Right atrium auricular region (tissue), 2 donors: Measurements from ENCODE around the gene ZNF266. TPM values are rescaled to one million over a fixed set of nuclear protein-coding genes. Genes with fewer than 3 reads are reported as not detected.

Experiments
- DNase-seq: peaks from one replicate; pipeline ENCODE4 v3.0.0-alpha.2; 2019; ENCODE audit warnings: low spot score
- H3K27ac ChIP-seq, 2 donors: fragments of 200-600 bp; sonication (generic); 1 replicate in 1 of 2; 2 replicates in 1 of 2; pipeline ENCODE4 v1.5.1; 2016 to 2019
- H3K27me3 ChIP-seq, 2 donors: fragments of 200-600 bp; sonication (generic); one replicate each; pipeline versions ENCODE4 v1.5.1 to v1.6.0; 2017 to 2019
- H3K36me3 ChIP-seq: fragments of 200-600 bp; sonication (generic); one replicate; pipeline ENCODE4 v1.5.1; 2016
- H3K4me1 ChIP-seq, 2 donors: fragments of 200-600 bp; sonication (generic); one replicate each; pipeline versions ENCODE4 v1.5.1 to v1.6.0; 2017 to 2019
- H3K4me3 ChIP-seq, 2 donors: fragments of 200-600 bp; sonication (generic); 1 replicate in 1 of 2; 2 replicates in 1 of 2; pipeline ENCODE4 v1.5.1; 2017 to 2019; ENCODE audit warnings: mild to moderate bottlenecking in 1 of 2, moderate library complexity in 1 of 2
- H3K9me3 ChIP-seq, 2 donors: fragments of 200-600 bp; sonication (generic); one replicate each; pipeline ENCODE4 v1.5.1; 2019
- CTCF ChIP-seq, 2 donors: fragments of 200-600 bp; sonication (generic); IDR thresholded peaks; one replicate each; pipeline ENCODE4 v1.5.1; 2019; ENCODE audit warnings: antibody characterized with exemption in 2 of 2
- total RNA-seq, 2 donors: library from RNA; depleted of rRNA; stranded (reverse); fragments of >200 nt; gene quantifications; one replicate each; pipeline ENCODE4 v1.1.0, GENCODE V29; 2016

Gene ZNF266
- total RNA-seq, 2 donors from 2014 or later = 7.3 to 7.8 TPM

DNA sequence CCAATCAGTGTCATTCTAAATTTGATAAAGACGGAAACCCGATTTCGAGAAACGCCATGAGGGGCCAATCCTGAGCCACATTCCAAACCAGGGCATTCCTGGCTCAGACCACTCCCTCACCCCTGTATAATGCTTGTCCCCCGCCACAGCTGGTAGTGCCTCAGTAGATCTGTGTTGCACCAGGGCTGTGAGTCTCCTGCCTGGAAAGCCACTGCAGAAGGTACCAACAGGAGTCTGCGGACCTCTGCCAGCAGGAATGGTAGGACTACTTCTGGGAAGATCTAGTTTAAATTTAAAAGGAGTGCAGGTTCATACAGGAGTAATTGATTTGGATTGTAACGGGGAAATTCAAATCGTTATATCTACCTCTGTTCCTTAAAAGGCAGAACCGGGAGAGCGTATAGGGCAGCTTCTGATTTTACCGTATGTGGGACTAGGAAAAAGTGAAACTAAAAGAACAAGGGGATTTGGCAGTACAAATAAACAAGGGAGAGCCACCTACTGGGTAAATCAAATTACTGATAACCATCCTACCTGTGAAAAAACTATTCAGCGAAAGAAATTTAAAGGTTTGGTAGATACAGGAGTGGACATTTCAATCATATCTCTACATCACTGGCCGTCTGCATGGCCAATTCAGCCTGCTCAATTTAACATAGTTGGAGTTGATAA lies 20.8 kb upstream of the ZNF266 start:
- Histone ChIP-seq H3K27me3 (no peaks in the 10 kb centered on the region), H3K36me3 (no peaks in the 10 kb centered on the region), H3K4me3 (no peak overlapping the region), H3K27ac (no peak overlapping the region), H3K9me3 (peaks cover 0 to 38% of the 10 kb centered on the region in 2 donors), H3K4me1 (no peaks in the 10 kb centered on the region)
- no peak for DNase-seq
- no peak for TF ChIP-seq CTCF (IDR thresholded peaks at IDR 0.05)

GRCh38 chr19:9453953-9454352 lies 18.6 kb upstream of the ZNF266 start:
- no peak for DNase-seq
- Histone ChIP-seq H3K4me1 (no peaks in the 10 kb centered on the region), H3K9me3 (peaks cover 3 to 49% of the 10 kb centered on the region in 2 donors), H3K27ac (no peak overlapping the region), H3K27me3 (no peaks in the 10 kb centered on the region), H3K4me3 (no peak overlapping the region), H3K36me3 (no peaks in the 10 kb centered on the region)
- TF ChIP-seq CTCF (IDR thresholded peaks at IDR 0.05) = no peak

DNA sequence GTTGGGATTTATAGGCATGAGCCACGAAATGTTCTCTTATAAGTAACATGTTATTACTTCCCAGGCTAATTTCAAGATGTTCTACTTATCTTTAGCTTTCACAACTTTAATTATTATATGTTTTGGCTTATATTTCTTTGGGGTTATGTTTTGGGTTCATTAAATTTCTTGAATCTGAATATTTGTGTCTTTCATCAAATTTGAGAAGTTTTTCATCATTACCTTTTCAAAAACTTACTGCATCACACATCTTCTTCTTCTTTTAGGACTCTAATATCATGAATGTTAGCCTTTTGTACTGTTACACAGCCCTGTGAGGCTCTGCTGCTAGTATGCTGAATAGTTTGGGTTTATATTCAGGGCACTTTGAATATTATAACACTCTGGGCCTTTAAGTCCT lies 9.7 kb upstream of the ZNF266 start:
- no peak for TF ChIP-seq CTCF (IDR thresholded peaks at IDR 0.05)
- Histone ChIP-seq H3K4me1 (no peaks in the 10 kb centered on the region), H3K27me3 (no peaks in the 10 kb centered on the region), H3K4me3 (no peak overlapping the region), H3K36me3 (no peaks in the 10 kb centered on the region), H3K9me3 (peaks cover 3 to 45% of the 10 kb centered on the region in 2 donors), H3K27ac (no peak overlapping the region)
- DNase-seq = no peak

DNA sequence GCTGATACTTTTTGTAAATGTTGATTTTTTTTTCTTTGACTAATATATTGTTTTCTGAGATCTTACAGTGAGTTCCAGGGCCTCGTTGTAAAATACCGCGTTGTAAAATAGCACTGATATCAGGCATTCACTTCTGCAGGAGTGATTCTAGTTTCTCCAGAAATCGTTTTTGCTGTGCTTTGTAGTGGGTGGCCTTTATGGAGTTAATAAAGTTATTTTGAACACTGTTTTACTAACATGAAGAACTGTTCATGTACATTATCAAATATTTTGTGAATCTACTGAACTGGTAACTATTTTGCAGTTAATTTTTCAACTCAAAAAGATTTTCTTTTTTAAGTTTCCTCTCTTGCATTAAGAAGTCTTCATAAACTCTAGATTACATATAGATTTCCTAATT lies 985 bp upstream of the ZNF266 start:
- no peak for TF ChIP-seq CTCF (IDR thresholded peaks at IDR 0.05)
- no peak overlapping the region for H3K27ac ChIP-seq
- no peaks in the 10 kb centered on the region for H3K27me3 ChIP-seq
- H3K9me3 ChIP-seq = no peaks in the 10 kb centered on the region
- peaks cover 21% of the 10 kb centered on the region for H3K36me3 ChIP-seq
- peaks cover 0 to 19% of the 10 kb centered on the region in 2 donors for H3K4me1 ChIP-seq
- DNase-seq = no peak
- H3K4me3 ChIP-seq = no peak overlapping the region

GRCh38 chr19:9431475-9431874 lies 3.9 kb downstream of the ZNF266 start:
- Histone ChIP-seq H3K27me3 (no peaks in the 10 kb centered on the region), H3K36me3 (peaks cover 32% of the 10 kb centered on the region), H3K4me1 (peaks cover 0 to 19% of the 10 kb centered on the region in 2 donors), H3K27ac (no peak overlapping the region), H3K4me3 (no peak overlapping the region), H3K9me3 (no peaks in the 10 kb centered on the region)
- no peak for DNase-seq
- TF ChIP-seq CTCF (IDR thresholded peaks at IDR 0.05) = peak in 1 of 2 donors; percentile 57

- Histone ChIP-seq H3K4me1 (peaks cover 0 to 13% of the 10 kb centered on the region in 2 donors), H3K9me3 (no peaks in the 10 kb centered on the region), H3K27ac (no peak overlapping the region), H3K36me3 (peaks cover 41% of the 10 kb centered on the region), H3K4me3 (no peak overlapping the region), H3K27me3 (no peaks in the 10 kb centered on the region)
- no peak for TF ChIP-seq CTCF (IDR thresholded peaks at IDR 0.05)
- DNase-seq = no peak
These were observed 4.9 kb downstream of the ZNF266 start for GRCh38 chr19:9430444-9430843.
